Mucosa of rectum (tissue), 2 donors: ENCODE measurements around the gene PSMB5.
"Not testable (repeated sequence)": the region's sequence is repeated elsewhere in the genome, so short reads cannot be mapped to it uniquely, and the experiment has no call there.

ENCODE experiments used
- H3K27ac ChIP-seq, 2 donors: one replicate each; pipeline ENCODE4 v1.7.0; 2013; ENCODE audit warnings: inconsistent platforms in 2 of 2, low read depth in 2 of 2, low read length in 2 of 2
- H3K27me3 ChIP-seq, 2 donors: one replicate each; pipeline ENCODE4 v1.7.0; 2013; ENCODE audit warnings: low read length in 2 of 2; ENCODE audit not compliant: control insufficient read depth in 2 of 2, insufficient read depth in 2 of 2
- H3K36me3 ChIP-seq, 2 donors: one replicate each; pipeline ENCODE4 v1.7.0; 2013; ENCODE audit warnings: low read length in 2 of 2; ENCODE audit not compliant: control insufficient read depth in 2 of 2, insufficient read depth in 2 of 2
- H3K4me1 ChIP-seq, 2 donors: one replicate each; pipeline ENCODE4 v1.7.0; 2013; ENCODE audit warnings: low read length in 2 of 2, mild to moderate bottlenecking in 1 of 2; ENCODE audit not compliant: control insufficient read depth in 2 of 2, insufficient read depth in 2 of 2
- H3K4me3 ChIP-seq, 2 donors: one replicate each; pipeline ENCODE4 v1.7.0; 2013; ENCODE audit warnings: low read length in 2 of 2
- H3K9ac ChIP-seq, 2 donors: one replicate each; pipeline ENCODE4 v1.7.0; 2013; ENCODE audit warnings: low read length in 2 of 2, low read depth in 1 of 2, mild to moderate bottlenecking in 1 of 2
- H3K9me3 ChIP-seq, 2 donors: one replicate each; pipeline ENCODE4 v1.7.0; 2013; ENCODE audit warnings: low read length in 2 of 2; ENCODE audit not compliant: control insufficient read depth in 2 of 2
- donor health status: healthy.
- donor health status: Normal muscosa, but diverticular disease.

PSMB5 gene

GRCh38 chr14:23005451-23006187 is 29.1 kb downstream of the PSMB5 start:
- Histone ChIP-seq H3K27ac (peak overlapping the region in 1 of 2 donors; percentile 98), H3K9me3 (no peaks in the 10 kb centered on the region), H3K4me1 (peaks cover 22 to 30% of the 10 kb centered on the region in 2 donors), H3K27me3 (no peaks in the 10 kb centered on the region), H3K4me3 (peak overlapping the region in 1 of 2 donors; percentile 94), H3K9ac (peak overlapping the region in 1 of 2 donors; percentile 99), H3K36me3 (no peaks in the 10 kb centered on the region)

- H3K27ac ChIP-seq, H3K27me3 ChIP-seq, H3K9me3 ChIP-seq, H3K36me3 ChIP-seq, H3K4me3 ChIP-seq, H3K9ac ChIP-seq: not testable (repeated sequence)
- peaks cover 21 to 26% of the 10 kb centered on the region in 2 donors for H3K4me1 ChIP-seq
Observed at GRCh38 chr14:23004274-23004673, 30.4 kb downstream of the PSMB5 start.

GRCh38 chr14:23002592-23002991 is 32.1 kb downstream of the PSMB5 start:
- no peak overlapping the region for H3K9ac ChIP-seq
- H3K27me3 ChIP-seq = no peaks in the 10 kb centered on the region
- H3K4me1 ChIP-seq = peaks cover 17 to 20% of the 10 kb centered on the region in 2 donors
- H3K36me3 ChIP-seq = no peaks in the 10 kb centered on the region
- no peak overlapping the region for H3K27ac ChIP-seq
- no peaks in the 10 kb centered on the region for H3K9me3 ChIP-seq
- no peak overlapping the region for H3K4me3 ChIP-seq

GRCh38 chr14:23000860-23001259 is 33.8 kb downstream of the PSMB5 start:
- H3K9ac ChIP-seq = no peak overlapping the region
- H3K27ac ChIP-seq = peak overlapping the region in 1 of 2 donors; percentile 21
- peaks cover 8% of the 10 kb centered on the region in 2 donors for H3K4me1 ChIP-seq
- H3K36me3 ChIP-seq = no peaks in the 10 kb centered on the region
- no peak overlapping the region for H3K4me3 ChIP-seq
- H3K27me3 ChIP-seq = no peaks in the 10 kb centered on the region
- no peaks in the 10 kb centered on the region for H3K9me3 ChIP-seq

GRCh38 chr14:22998329-22999012 is 36.2 kb downstream of the PSMB5 start:
- Histone ChIP-seq H3K27me3 (no peaks in the 10 kb centered on the region), H3K4me1 (peaks cover 8 to 10% of the 10 kb centered on the region in 2 donors), H3K9ac (no peak overlapping the region), H3K27ac (no peak overlapping the region), H3K36me3 (peaks cover 0 to 3% of the 10 kb centered on the region in 2 donors), H3K4me3 (no peak overlapping the region), H3K9me3 (no peaks in the 10 kb centered on the region)

GRCh38 chr14:22997676-22998323 is 36.9 kb downstream of the PSMB5 start:
- Histone ChIP-seq H3K4me1 (peaks cover 8 to 10% of the 10 kb centered on the region in 2 donors), H3K4me3 (no peak overlapping the region), H3K27ac (no peak overlapping the region), H3K9ac (no peak overlapping the region), H3K9me3 (no peaks in the 10 kb centered on the region), H3K27me3 (no peaks in the 10 kb centered on the region), H3K36me3 (peaks cover 0 to 3% of the 10 kb centered on the region in 2 donors)

GRCh38 chr14:22996768-22997654 is 37.7 kb downstream of the PSMB5 start:
- H3K4me1 ChIP-seq = peaks cover 8 to 10% of the 10 kb centered on the region in 2 donors
- H3K9me3 ChIP-seq = no peaks in the 10 kb centered on the region
- peaks cover 0 to 3% of the 10 kb centered on the region in 2 donors for H3K36me3 ChIP-seq
- no peak overlapping the region for H3K9ac ChIP-seq
- no peaks in the 10 kb centered on the region for H3K27me3 ChIP-seq
- no peak overlapping the region for H3K4me3 ChIP-seq
- no peak overlapping the region for H3K27ac ChIP-seq

- Histone ChIP-seq H3K9ac (no peak overlapping the region), H3K4me1 (peaks cover 5 to 6% of the 10 kb centered on the region in 2 donors), H3K4me3 (no peak overlapping the region), H3K9me3 (no peaks in the 10 kb centered on the region), H3K27ac (no peak overlapping the region), H3K36me3 (peaks cover 0 to 3% of the 10 kb centered on the region in 2 donors), H3K27me3 (no peaks in the 10 kb centered on the region)
Observed at GRCh38 chr14:22995889-22996625, 38.6 kb downstream of the PSMB5 start.

GRCh38 chr14:22994762-22995275 is 39.9 kb downstream of the PSMB5 start:
- H3K4me3 ChIP-seq = no peak overlapping the region
- H3K9me3 ChIP-seq = no peaks in the 10 kb centered on the region
- no peak overlapping the region for H3K9ac ChIP-seq
- H3K27ac ChIP-seq = no peak overlapping the region
- peaks cover 0 to 4% of the 10 kb centered on the region in 2 donors for H3K4me1 ChIP-seq
- peaks cover 2 to 3% of the 10 kb centered on the region in 2 donors for H3K36me3 ChIP-seq
- no peaks in the 10 kb centered on the region for H3K27me3 ChIP-seq
